GM21360 (cell line): Measurements from ENCODE around the gene CILP.
"Not testable (repeated sequence)": the region's sequence is repeated elsewhere in the genome, so short reads cannot be mapped to it uniquely, and the experiment has no call there.

Source experiments
- ATAC-seq: cut with Tn5 transposase; IDR thresholded peaks from one replicate; pipeline ENCODE4 v1.9.1; 2021; ENCODE audit warnings: mild to moderate bottlenecking, moderate library complexity; ENCODE audit not compliant: unreplicated experiment

The CILP gene, protein sequence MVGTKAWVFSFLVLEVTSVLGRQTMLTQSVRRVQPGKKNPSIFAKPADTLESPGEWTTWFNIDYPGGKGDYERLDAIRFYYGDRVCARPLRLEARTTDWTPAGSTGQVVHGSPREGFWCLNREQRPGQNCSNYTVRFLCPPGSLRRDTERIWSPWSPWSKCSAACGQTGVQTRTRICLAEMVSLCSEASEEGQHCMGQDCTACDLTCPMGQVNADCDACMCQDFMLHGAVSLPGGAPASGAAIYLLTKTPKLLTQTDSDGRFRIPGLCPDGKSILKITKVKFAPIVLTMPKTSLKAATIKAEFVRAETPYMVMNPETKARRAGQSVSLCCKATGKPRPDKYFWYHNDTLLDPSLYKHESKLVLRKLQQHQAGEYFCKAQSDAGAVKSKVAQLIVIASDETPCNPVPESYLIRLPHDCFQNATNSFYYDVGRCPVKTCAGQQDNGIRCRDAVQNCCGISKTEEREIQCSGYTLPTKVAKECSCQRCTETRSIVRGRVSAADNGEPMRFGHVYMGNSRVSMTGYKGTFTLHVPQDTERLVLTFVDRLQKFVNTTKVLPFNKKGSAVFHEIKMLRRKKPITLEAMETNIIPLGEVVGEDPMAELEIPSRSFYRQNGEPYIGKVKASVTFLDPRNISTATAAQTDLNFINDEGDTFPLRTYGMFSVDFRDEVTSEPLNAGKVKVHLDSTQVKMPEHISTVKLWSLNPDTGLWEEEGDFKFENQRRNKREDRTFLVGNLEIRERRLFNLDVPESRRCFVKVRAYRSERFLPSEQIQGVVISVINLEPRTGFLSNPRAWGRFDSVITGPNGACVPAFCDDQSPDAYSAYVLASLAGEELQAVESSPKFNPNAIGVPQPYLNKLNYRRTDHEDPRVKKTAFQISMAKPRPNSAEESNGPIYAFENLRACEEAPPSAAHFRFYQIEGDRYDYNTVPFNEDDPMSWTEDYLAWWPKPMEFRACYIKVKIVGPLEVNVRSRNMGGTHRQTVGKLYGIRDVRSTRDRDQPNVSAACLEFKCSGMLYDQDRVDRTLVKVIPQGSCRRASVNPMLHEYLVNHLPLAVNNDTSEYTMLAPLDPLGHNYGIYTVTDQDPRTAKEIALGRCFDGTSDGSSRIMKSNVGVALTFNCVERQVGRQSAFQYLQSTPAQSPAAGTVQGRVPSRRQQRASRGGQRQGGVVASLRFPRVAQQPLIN

DNA sequence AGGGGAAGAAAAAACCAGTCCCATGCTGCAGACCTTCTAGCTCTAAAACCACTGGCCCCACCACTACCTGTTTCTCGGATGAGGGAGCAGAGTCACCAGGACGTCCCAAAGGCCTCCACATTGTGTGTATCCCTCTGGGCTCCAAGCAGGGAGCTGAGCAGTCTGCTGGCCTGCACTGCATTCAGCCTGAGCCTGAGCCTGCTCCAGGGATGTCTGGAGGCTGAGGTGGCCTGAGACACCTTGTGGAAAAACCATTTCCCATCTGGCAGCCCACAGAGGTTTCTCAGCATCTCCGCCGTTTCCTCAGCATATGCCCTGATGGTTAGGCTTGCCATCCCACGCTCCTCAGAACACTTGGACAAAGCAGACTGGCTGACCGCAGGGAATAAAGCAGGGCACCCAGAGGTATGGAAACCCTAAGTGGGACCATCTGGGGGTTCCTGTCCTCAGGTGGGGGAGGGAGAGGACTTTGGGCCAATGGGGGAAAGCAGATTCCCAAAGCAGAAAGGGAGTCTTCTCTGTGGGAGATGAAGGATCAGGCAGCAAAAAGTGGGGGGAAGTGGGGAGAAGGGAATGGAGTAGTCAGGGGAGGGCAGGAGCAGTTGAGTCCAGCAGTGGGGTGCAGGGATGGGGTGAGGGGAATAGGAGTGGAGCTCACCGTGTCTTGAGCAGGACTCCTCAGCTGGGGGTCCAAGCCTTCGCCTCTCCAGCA lies at the start of gene CILP:
CILP (minus strand) TSS at position 704 of the 712 bp plus-strand sequence. CDS start 1,718 bp downstream, outside the sequence.
- no peak for ATAC-seq

DNA sequence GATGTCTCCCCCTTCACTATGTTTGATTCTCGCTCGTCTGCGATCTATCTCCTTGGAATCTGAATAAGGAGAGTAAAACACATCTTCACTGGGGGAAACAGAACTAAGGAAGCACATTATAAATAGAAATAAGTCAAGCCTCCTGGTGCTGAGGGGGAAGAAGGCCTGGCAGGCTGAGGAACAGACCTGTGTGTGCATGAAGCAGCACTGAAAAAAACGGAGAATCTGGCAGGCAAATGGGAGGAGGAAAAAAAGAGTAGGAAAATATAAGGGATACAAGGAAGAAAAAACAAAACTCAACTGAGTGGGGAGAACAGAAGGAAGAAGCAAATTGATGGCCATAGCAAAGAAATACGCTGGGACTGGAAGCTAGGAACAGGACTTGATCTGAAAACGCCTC lies 49.7 kb upstream of the CILP start:
- ATAC-seq, result no peak

DNA sequence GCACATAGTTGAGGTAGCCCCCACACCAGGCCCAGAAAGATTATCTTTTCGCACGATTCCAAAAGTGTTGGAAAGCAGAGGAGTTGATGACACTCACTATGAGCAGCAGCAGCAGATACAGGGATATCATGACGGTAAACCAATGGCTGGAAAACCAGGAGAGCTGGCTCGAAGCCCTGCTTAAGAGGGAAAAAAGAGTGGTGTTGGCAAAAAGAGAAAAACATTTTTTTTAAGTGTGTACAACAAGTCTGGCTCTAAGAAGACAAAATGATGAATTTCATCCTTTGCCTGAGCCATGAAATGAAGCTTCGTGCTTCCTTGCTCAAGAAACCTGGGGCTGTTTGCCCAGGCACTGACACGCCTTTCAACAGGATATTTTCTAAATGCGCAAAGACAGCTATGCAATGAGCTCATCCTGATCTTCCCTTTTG lies 48.1 kb upstream of the CILP start:
- ATAC-seq, result no peak

DNA sequence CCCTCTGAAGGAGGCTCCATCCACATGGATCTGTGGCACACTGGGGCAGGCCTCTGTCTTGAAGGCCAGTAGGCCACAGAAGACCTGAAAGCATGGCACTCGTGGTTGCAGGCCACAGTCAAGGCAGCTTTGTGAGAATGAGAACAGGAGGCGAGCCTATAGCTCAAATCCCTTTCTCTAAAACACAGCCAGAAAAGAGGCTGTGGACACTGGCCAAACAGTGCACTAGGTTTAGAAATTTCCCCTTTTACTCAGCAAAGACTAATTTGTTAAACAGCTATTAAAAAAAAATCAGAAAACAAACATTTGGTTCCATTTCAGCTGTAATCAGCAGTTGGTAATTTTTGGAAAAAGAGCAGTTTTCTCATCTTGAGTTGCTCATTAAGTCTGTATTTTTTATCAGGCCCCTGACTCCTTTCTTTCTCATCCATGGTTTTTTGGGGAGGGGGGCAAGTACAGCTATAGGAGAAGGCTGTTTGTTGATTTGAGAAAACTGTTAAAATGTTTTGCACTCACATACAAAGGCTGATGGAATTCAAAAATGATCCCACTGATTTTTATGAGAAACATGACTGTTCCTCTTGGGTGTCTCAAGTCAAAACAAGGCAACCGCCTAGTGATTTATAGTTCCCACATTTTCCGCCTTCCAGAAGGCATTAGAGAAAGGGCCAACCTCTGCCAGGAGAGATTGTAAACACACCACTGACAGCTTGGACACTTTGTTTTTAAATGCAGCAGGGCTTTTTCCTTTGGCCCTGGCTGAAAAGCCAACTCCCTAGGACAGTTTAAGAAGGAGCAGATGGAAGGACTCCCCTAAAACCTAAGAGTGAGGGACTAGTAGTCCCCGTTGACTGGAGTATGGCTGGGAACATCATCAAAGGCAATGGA lies 47.3 kb upstream of the CILP start:
- ATAC-seq, result no peak

DNA sequence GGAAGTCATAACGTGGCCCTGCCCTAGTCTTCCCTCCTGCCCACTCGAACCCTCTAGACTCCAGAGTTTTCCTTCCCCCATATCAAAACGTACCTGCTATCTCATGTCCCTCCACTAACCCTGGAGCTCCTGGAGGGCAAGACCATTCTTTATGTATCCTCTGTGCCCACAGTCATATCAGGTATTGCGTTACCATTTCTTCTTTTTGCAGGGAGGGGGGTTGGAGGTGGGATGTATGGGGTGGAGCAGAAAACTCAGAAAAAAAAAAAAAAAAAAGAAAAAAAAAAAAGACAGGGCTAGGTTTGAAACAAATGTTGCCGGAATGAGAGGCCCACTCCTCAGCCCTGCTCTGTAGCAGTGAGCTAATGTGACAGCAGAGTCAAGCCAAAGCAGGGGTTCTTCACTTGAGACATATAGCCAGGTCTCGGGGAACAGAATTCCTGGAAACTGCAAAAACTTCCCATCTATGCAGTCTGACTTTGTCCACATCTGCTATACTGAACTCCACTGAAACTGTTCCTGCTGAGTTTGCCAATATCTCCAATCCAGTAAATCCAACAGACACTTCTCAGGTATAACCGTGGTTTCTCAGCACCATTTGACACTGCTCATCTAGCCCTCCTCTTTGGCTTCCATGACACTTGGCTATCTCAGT lies 44.3 kb upstream of the CILP start:
- ATAC-seq, result no peak

DNA sequence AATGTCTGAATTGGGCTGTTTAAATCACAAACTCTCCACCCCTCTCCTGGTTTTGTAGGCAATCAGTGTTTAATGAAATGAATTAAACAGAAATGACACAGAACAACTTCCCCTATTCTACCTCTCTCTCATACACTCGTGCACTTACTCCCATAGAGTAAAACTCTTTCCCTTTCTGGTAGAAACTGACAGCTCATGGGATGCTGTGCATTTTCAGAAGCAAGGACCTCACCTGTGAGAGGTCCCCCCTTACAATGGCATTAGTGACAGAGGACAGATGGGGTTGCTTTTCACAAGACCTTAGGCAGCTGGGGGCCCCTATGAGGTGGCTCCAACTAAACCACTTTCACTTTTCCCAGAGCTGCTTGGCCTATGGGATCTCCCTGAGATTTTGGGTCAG lies 43.5 kb upstream of the CILP start:
- ATAC-seq, result no peak

DNA sequence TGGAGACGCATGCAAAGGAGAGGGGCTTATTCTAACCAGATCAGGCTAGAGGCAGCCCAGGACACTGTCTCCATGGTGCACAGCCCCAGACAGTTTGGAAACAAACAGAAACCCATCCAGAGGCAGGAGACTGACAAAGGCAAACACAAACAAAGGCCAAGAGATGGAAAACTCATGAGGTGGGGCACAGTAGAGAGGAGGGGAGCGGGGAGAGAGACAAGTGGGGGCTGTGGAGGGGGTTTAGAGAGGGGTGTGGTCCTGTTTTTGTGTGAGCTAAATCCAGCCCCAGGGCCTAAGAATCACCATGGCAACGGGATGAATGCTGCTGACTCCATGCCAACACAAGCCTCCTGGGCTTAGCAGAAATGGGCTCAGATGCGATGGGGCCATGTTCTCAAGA lies 43.1 kb upstream of the CILP start:
- no peak for ATAC-seq

DNA sequence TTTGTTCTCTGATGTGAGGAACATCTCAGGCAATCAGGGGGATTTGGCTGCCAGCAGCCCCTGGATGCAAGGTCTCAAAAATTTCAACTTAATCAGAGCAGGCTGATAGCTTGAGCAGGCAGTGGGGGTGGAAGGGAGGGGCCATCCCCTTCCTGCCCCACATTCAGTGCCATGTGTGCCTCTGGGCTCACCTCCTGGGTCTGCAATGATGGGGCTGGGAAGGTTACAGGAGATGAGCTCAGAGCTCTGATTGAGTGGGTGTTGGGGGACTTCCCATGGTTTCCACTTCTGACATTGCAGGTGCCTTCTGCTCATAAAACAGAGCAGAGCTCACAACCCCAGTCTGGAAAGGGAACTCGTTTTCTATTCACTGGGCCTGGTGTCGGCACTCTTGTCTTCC lies 38.4 kb upstream of the CILP start:
- ATAC-seq, result no peak

DNA sequence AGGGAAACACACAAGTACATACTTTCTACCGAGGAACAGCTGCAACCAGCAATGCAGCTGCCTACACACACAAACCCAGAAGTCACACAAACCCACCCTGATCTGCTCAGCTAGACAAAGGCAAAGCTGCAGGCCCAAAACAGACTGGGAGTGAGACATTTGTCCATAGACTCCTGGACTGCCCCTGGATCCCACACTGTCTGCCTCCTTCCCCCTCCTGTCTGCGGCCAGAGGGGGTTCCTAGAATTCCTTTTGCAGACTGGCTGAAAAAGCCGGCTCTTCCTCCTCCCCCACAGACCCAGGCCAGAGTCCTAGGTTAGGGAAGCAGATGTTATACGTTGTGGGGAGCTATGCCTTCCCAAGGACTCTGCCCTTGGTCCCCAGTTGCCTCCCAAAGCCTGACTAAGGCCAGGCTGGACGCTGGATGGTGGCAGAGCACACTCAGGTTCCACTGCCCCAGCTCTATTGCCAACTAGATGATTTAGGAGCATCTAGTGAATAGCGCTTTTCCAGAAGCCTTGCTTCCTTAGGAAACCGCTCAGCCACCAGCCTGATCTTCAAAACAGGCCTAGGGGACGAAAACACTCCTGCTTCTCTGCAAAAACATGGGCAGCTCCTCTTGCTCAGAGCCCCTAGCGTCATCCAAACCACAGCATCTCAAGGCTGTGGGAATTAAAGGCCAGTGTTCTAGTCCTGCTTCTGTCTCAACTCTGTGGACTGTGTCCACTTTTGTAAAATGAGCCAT lies 37.4 kb upstream of the CILP start:
- ATAC-seq, result no peak

DNA sequence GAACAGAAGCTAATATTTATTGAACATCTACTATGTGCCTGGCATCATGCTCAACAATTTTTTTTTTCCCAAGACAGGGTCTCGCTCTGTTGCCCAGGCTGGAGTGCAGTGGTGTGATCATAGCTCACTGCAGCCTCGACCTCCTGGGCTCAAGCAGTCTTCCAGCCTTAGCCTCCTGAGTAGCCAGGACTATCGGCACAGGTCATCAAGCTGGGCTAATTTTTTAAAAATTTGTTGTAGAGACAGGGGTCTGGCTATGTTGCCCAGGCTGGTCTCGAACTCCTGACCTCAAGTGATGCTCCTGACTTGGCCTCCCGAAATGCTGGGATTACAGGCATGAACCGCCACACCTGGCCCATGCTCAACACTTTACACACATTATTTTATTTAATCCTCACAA lies 35.7 kb upstream of the CILP start:
- ATAC-seq, result no peak

DNA sequence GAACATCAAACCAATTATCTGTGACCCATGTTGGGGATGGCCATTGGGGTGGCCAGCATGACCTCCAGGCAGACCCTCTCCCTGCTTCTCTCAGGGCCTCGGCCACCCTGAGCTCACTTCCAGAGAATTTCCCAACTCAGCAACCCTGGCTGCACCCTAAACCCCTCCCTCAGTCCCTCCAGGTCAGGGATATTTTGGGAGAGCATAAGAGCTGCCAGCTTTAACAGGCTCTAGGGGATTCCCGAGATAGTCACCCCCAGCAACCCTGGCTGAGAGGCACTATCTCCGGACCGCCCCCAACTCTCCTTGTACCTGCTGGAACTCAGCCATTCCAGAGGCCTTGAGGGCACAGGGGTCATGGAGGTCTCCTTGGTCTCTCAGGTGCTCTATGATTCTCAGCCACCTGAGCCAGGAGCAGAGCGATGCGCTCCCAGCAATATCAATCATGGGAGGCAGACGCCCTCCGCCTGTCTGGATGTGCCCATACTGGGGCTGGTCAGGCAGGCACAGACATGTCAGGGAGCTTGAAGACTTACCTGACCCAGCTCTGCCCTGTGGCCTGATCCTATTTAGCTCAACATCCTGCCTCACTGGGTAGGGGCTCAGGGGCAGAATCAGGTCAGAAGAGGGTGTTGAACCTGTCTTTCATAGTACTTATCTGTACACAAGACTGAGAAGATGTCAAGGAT lies 34.9 kb upstream of the CILP start:
- no peak for ATAC-seq

DNA sequence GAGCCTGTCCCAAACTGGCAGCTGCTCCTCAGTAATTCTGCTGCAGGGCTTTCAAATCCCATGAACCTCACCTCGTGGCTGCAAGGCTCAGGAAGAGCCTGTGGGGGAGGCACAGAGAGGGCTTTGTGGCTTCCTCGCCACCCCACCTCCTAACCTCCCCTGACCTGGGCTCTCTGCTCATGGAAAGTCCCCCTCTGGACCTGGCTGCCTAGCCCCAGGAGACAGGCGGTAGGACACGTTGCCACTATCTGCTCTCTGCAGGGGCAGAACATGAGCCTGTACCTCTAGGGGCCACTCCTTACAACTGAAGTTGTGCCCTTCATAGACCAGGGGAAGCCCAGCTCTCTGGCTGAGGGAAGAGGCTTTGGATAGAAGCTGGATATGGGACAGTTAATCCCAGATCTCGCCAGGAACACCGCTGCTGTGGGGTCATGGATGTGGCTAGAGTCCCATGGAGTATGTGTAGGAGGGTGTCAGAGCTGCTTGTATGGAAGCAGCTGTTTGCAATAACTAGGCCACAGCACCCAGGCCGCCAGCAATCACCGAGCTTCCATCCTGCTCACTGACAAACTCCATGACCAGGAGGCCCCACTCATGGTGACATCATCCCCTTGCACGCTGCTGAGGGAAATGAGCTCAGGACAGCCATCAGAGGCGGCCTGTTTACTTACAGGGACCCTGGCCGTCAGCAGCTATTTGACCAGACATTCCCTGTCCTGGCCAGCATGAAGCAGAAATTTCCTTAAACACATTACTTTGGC lies 34.0 kb upstream of the CILP start:
- ATAC-seq, result no peak

DNA sequence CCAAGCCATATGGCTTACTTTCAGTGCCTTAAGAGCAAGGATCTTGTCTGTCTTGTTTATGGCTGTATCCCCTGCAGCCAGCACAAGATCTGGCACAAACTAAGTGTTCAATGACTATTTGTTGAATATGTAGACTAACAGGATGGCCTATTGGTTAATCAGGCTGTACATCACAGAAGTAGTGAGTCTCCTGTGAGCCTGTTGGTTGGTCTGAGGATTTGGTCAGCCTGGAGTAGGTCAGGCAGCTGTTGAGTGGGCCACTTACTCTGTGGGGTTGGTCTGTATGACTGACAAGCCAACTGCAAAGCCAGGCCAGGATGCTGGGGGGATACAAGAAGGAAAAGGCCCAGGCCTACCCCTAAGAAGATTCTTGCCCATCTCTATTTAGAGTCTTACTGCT lies 33.4 kb upstream of the CILP start:
- no peak for ATAC-seq

DNA sequence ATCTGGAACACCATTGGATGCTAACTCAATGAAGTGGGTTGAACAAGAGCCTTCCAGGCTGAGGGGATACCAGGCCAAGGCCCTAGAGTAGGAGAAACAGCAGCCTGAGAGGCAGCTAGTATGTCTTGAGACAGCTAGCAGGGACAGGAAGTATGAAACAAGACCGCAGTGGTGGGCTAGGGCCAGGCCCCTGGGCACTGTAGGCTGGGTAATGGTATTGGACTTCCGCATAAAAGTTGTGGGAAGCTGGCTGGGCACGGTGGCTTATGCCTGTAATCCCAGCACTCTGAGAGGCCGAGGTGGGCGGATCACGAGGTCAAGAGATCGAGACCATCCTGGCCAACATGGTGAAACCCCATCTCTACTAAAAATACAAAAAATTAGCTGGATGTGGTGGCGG lies 25.2 kb upstream of the CILP start:
- not testable (repeated sequence) for ATAC-seq

DNA sequence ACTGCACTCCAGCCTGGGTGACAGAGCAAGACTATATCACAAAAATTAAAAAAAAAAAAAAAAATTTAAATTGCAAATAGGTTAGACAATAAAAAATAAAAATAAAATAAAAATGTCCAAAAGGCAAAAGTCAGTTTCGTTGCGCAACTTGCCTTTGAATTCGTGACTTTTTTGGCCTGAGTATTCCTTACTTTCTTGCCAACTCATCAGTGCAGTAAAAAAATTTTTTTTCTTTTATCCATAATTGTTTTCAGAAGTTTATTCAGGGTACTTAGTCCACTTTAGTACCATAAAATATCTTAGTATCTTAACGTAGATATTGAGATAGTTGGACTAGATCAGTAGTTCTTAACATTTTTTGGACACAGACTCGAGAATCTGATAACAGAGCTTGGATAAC lies 22.4 kb upstream of the CILP start:
- ATAC-seq, result no peak

DNA sequence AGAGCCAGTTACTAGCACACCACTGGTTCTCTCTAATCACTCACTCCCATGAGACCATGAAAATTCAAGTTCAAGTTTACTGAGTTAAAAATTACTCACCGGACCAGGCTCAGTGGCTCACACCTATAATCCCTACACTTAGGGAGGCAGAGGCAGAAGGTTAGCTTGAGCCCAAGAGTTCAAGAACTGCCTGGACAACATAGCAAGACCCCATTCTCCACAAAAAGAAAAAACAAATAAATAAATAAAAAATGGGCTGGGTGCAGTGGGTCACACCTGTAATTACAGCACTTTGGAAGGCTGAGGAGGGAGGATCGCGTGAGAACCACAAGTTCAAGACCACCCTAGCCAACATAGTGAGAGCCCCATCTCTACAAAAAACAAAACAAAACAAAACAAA lies 21.2 kb upstream of the CILP start:
- no peak for ATAC-seq

DNA sequence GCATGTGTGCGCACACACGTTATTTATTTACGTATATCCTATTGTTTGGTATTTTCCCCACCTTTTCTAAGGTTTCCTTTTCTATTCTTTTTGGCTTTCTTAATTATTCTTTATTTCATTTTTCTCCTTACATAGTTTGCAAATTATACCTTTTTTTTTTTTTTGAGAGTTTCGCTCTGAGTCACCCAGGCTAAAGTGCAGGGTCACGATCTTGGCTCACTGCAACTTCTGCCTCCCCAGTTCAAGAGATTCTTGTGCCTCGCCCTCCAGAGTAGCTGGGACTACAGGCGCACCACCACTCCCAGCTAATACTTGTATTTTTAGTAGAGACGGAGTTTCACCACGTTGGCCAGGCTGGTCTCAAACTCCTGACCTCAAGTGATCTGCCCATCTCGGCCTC lies 20.0 kb upstream of the CILP start:
- ATAC-seq, result no peak
